ENCODE measurements around the gene RIBC1. TPM values are rescaled to one million over a fixed set of nuclear protein-coding genes. Genes with fewer than 3 reads are reported as not detected.
A peak's percentile ranks its signal among the peaks of the same experiment; 100 is the strongest.

RIBC1 gene
- total RNA-seq, 2 donors from 2014 or later: 2.3 to 3.0 TPM

GRCh38 chrX:53433651-53434639 is 11.3 kb downstream of the RIBC1 start, which contains the start of gene HSD17B10:
Gene HSD17B10 (minus strand): TSS chrX:53434370. CDS start chrX:53434345, 25 bp downstream.
- peaks cover 16% of the 10 kb centered on the region for H3K27me3 Mint-ChIP-seq (ENCODE audit: insufficient read depth)
- H3K36me3 ChIP-seq (ENCODE audit: control insufficient read depth, insufficient read depth, low read length): no peaks in the 10 kb centered on the region
- no peak for TF ChIP-seq CTCF (conservative IDR thresholded peaks at IDR 0.05)
- H3K27ac ChIP-seq (ENCODE audit: low read depth, low read length): no peak within 1 kb of the TSS
- DNase-seq: peak; percentile 94
- WGBS, 2 experiments (ENCODE audit: insufficient coverage in 1 of 2, insufficient read length in 1 of 2): 0 to 5% methylated on average over 2 to 54 of the region's 61 CpGs
- H3K9ac ChIP-seq (ENCODE audit: extremely low read depth, low read length, poor library complexity, severe bottlenecking): peak within 1 kb of the TSS; percentile 30
- peak within 1 kb of the TSS; percentile 89 for H3K4me3 ChIP-seq (ENCODE audit: low read length)
- H3K9me3 Mint-ChIP-seq: peaks cover 72% of the 10 kb centered on the region
- H3K4me3 Mint-ChIP-seq: peak within 1 kb of the TSS; percentile 94
- H3K4me1 Mint-ChIP-seq: peaks cover 5% of the 10 kb centered on the region
- no peaks in the 10 kb centered on the region for H3K4me1 ChIP-seq (ENCODE audit: control insufficient read depth, insufficient read depth, low read length)
- H3K27ac Mint-ChIP-seq: peak within 1 kb of the TSS; percentile 93
- no peaks in the 10 kb centered on the region for H3K27me3 ChIP-seq (ENCODE audit: control insufficient read depth, insufficient read depth, low read length, poor library complexity, severe bottlenecking)
- H3K9me3 ChIP-seq (ENCODE audit: control insufficient read depth, low read length): no peaks in the 10 kb centered on the region
- peaks cover 25% of the 10 kb centered on the region for H3K36me3 Mint-ChIP-seq (ENCODE audit: low read depth)

- no peaks in the 10 kb centered on the region for H3K36me3 ChIP-seq (ENCODE audit: control insufficient read depth, insufficient read depth, low read length)
- Mint-ChIP-seq H3K9me3 (peaks cover 67% of the 10 kb centered on the region), H3K4me3 (no peak overlapping the region), H3K4me1 (peaks cover 8% of the 10 kb centered on the region), H3K36me3 (ENCODE audit: low read depth) (peaks cover 6% of the 10 kb centered on the region), H3K27me3 (ENCODE audit: insufficient read depth) (peaks cover 27% of the 10 kb centered on the region), H3K27ac (no peak overlapping the region)
- TF ChIP-seq CTCF (conservative IDR thresholded peaks at IDR 0.05): peak; percentile 81
- WGBS, 2 experiments (ENCODE audit: insufficient coverage in 1 of 2, insufficient read length in 1 of 2): 17% methylated on average over 3 of the region's 4 CpGs; no CpG with 5 or more reads in 1 of the 2 experiments
- H3K27me3 ChIP-seq (ENCODE audit: control insufficient read depth, insufficient read depth, low read length, poor library complexity, severe bottlenecking): no peaks in the 10 kb centered on the region
- DNase-seq: peak; percentile 83
- H3K4me3 ChIP-seq (ENCODE audit: low read length): no peak overlapping the region
- H3K9ac ChIP-seq (ENCODE audit: extremely low read depth, low read length, poor library complexity, severe bottlenecking): no peak overlapping the region
- no peaks in the 10 kb centered on the region for H3K9me3 ChIP-seq (ENCODE audit: control insufficient read depth, low read length)
- no peak overlapping the region for H3K27ac ChIP-seq (ENCODE audit: low read depth, low read length)
- no peaks in the 10 kb centered on the region for H3K4me1 ChIP-seq (ENCODE audit: control insufficient read depth, insufficient read depth, low read length)
These were observed 13.3 kb downstream of the RIBC1 start for GRCh38 chrX:53435997-53436396.

GRCh38 chrX:53437206-53437605 is 14.5 kb downstream of the RIBC1 start:
- peaks cover 63% of the 10 kb centered on the region for H3K9me3 Mint-ChIP-seq
- Histone ChIP-seq H3K9me3 (ENCODE audit: control insufficient read depth, low read length) (no peaks in the 10 kb centered on the region), H3K4me3 (ENCODE audit: low read length) (no peak overlapping the region), H3K4me1 (ENCODE audit: control insufficient read depth, insufficient read depth, low read length) (no peaks in the 10 kb centered on the region), H3K27ac (ENCODE audit: low read depth, low read length) (no peak overlapping the region), H3K9ac (ENCODE audit: extremely low read depth, low read length, poor library complexity, severe bottlenecking) (no peak overlapping the region), H3K36me3 (ENCODE audit: control insufficient read depth, insufficient read depth, low read length) (no peaks in the 10 kb centered on the region), H3K27me3 (ENCODE audit: control insufficient read depth, insufficient read depth, low read length, poor library complexity, severe bottlenecking) (no peaks in the 10 kb centered on the region)
- H3K27ac Mint-ChIP-seq: no peak overlapping the region
- H3K4me3 Mint-ChIP-seq: no peak overlapping the region
- H3K4me1 Mint-ChIP-seq: peaks cover 8% of the 10 kb centered on the region
- 80 to 95% methylated on average over 1 to 2 of the region's 2 CpGs for WGBS, 2 experiments (ENCODE audit: insufficient coverage in 1 of 2, insufficient read length in 1 of 2)
- H3K36me3 Mint-ChIP-seq (ENCODE audit: low read depth): no peaks in the 10 kb centered on the region
- no peak for TF ChIP-seq CTCF (conservative IDR thresholded peaks at IDR 0.05)
- peaks cover 27% of the 10 kb centered on the region for H3K27me3 Mint-ChIP-seq (ENCODE audit: insufficient read depth)
- DNase-seq: no peak
